CD1c-positive myeloid dendritic cell (primary cell): ENCODE data around the gene MALRD1.

ENCODE experiments used
- DNase-seq: peaks from one replicate; pipeline ENCODE4 v3.0.0-alpha.2; 2016; ENCODE audit errors: extremely low spot score

The MALRD1 gene

DNA sequence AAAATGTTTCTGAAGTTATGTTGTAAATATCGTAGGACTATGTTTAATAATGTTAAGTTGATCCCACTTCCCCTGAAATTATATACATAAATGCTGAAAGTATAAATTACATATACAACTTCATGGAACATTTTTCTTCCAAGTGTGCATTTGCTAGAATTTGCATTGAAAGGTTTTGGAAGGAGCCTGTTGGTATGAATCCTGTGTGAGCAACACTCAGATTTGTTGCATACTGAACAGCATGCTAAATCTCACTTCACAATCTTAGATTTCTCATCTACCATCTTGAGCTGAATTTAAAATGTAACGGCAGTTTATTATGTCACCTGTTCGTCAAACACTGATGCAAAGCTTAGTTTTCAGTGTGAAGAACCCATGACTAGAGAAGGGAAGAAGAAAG lies 172.6 kb downstream of the MALRD1 start:
- DNase-seq, result no peak

GRCh38 chr10:19226025-19226424 lies 177.4 kb downstream of the MALRD1 start:
- DNase-seq, result no peak

- DNase-seq, result no peak
Measured at GRCh38 chr10:19231034-19231433, 182.4 kb downstream of the MALRD1 start.

DNA sequence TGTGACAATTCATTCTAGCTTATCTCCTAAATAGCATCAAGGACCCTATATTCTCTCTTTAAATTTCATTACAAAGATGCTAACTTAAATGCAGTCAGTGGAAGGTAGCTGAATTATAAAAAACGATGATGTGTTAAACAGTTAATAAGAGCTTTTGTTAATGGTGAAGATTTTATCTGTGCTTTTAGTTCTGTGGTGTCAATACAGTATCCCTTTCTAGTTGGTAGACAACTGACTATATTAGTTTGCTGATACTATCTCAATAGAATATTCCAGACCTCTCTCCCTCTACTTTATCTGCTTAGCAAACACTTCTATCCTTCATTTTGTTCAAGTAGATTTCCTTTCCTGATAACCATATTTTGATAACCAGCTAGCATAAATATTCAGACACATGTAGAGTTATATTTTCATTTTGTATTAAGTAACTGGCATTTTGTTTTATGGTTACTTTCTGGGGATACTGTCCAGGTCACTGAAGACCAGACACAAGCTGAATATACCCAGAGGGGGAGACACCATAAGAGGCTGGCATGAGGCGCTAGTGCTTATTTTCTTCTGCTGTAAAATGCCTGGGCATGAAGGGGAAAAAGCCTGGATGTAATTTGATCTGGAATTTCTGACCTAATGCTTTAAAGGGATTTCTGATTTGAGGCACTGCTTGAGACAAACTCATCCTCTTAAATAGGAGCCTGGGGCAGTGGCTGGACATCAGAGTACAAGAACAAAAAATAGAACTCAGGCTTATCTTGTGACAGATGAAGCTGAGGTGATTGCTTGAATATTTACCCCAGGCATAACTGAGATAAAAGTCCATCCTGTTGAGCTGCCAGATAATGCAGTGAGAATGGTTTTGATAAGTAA lies 197.5 kb downstream of the MALRD1 start:
- DNase-seq, result no peak

- no peak for DNase-seq
Measured at GRCh38 chr10:19247843-19248242, 199.2 kb downstream of the MALRD1 start.

DNA sequence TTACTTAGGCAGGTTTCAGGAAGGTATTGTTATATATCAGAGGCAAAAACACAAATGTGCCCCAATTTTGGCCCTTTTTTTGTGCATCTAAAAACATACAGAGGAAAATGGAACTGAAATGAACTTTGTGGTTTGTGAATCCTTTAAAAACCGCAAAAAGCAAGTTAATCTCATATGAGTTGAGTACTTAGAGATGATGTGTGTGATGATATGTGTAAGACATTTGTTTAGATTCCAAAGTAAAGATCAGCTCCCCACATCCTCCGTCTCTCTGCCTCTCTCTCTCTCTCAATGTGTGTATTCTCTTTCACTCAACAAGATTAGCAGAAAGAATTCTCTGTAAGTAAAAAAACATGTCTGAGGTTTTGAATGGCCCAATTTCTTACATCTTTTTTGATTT lies 201.9 kb downstream of the MALRD1 start:
- DNase-seq, result no peak

DNA sequence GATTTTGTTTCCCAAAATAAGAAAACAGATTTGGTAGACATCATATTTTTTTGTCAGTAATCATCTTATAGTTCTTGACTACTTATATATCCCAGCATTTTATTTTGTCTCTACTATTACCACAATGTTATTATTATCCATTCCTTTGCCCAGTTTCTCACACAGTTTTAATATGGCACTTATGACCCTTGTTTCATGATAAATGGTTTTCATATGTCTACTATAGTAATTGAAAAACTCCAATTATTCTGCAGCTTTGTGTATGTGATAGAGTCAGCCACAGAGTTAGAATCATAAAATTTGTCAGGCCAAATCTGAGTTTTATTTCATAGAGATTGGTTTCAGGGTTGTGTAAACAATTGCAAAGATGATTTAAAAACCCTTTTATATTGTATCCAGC lies 203.9 kb downstream of the MALRD1 start:
- no peak for DNase-seq

GRCh38 chr10:19256331-19256730 lies 207.7 kb downstream of the MALRD1 start:
- DNase-seq, result no peak

GRCh38 chr10:19263262-19263661 lies 214.7 kb downstream of the MALRD1 start:
- no peak for DNase-seq

GRCh38 chr10:19283285-19283684 lies 234.7 kb downstream of the MALRD1 start:
- DNase-seq, result no peak

- no peak for DNase-seq
Measured at GRCh38 chr10:19283786-19284185, 235.2 kb downstream of the MALRD1 start.

- DNase-seq, result no peak
Measured at GRCh38 chr10:19290770-19291169, 242.2 kb downstream of the MALRD1 start.

- DNase-seq, result no peak
Measured at GRCh38 chr10:19294233-19294632, 245.6 kb downstream of the MALRD1 start.

GRCh38 chr10:19299645-19300044 lies 251.0 kb downstream of the MALRD1 start:
- no peak for DNase-seq

- no peak for DNase-seq
Measured at GRCh38 chr10:19302117-19302516, 253.5 kb downstream of the MALRD1 start.

- no peak for DNase-seq
Measured at GRCh38 chr10:19310066-19310465, 261.5 kb downstream of the MALRD1 start.

DNA sequence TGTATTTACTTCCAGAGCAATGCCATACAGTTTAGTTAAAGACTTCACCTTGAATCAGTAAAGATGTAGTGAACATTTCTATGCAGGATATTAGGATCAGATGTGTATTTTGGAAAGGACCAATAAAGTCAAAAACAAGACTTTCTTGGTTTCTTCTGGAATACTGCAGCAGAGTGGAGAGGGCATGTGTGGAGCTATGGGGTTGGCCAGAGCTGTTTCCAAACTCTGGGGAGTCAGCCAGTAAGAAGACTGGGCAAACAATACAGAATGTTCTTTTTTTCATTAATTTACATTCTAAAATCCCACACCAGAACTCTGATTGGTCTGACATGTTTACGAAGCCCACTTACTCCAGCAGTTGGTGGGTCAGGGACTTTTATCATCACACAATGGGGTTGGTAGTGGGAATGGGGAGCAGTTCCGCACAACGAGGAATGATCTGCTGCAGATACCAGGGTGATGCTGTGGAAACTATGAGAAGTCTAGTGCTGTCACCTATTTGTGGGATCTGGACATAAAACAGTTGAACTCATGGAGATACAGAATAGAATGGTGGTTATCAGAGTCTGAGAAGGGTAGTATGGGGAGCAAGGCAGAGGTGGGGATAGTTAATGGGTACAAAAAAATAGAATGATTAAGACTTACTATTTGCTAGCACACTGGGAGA lies 267.7 kb downstream of the MALRD1 start:
- no peak for DNase-seq

DNA sequence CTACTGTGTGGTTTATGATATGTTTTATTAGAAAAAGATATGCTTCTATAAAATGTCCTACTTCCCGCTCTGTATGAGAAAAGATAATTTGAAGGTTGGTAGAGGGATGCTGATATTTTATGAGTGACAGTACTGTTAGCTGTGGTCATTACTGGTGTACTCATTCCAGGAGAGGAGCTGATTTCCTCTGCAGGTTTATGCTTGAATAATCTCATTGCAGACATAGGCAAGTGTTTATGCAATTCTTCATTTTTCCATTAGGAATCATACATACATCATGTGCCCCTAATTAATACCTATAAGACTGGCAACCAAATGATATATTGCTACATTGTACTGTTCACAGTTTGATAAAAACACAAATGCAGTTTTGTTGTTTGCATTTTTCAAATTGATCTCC lies 269.4 kb downstream of the MALRD1 start:
- no peak for DNase-seq

- no peak for DNase-seq
Measured at GRCh38 chr10:19325581-19325980, 277.0 kb downstream of the MALRD1 start.

GRCh38 chr10:19328582-19328981 lies 280.0 kb downstream of the MALRD1 start:
- DNase-seq, result no peak

- DNase-seq, result no peak
Measured at GRCh38 chr10:19329475-19329874, 280.9 kb downstream of the MALRD1 start.

GRCh38 chr10:19332304-19332703 lies 283.7 kb downstream of the MALRD1 start:
- no peak for DNase-seq

GRCh38 chr10:19333631-19334030 lies 285.0 kb downstream of the MALRD1 start:
- DNase-seq, result no peak
